DND-41 (cell line): ENCODE measurements around the gene PANK1.

Experiments
- ATAC-seq: fragments of 200-7000 bp; cut with Tn5 transposase; 3 replicates; pipeline ENCODE4 v1.9.1; 2021; ENCODE audit warnings: low read depth; ENCODE audit not compliant: insufficient read depth
- DNase-seq: peaks from one replicate; pipeline ENCODE4 v3.0.0-alpha.2; 2020
- H2AFZ ChIP-seq: 2 replicates; pipeline ENCODE4 v1.6.0; 2012; ENCODE audit warnings: low read depth, low read length
- H3K27ac ChIP-seq: 2 replicates; pipeline ENCODE4 v1.5.1; 2012; ENCODE audit warnings: low read length, inconsistent platforms
- H3K27me3 ChIP-seq: fragments of 200-600 bp; sonication (generic); 2 replicates; pipeline ENCODE4 v1.6.0; 2012; ENCODE audit warnings: low read length, mild to moderate bottlenecking, inconsistent platforms; ENCODE audit not compliant: insufficient read depth, poor library complexity
- H3K36me3 ChIP-seq: 2 replicates; pipeline ENCODE4 v1.5.1; 2012; ENCODE audit warnings: low read length, inconsistent platforms; ENCODE audit not compliant: insufficient read depth
- H3K4me1 ChIP-seq: 2 replicates; pipeline ENCODE4 v1.5.1; 2012; ENCODE audit warnings: mild to moderate bottlenecking, low read length; ENCODE audit not compliant: insufficient read depth
- H3K4me2 ChIP-seq: 2 replicates; pipeline ENCODE4 v1.6.0; 2012; ENCODE audit warnings: mild to moderate bottlenecking, moderate library complexity, low read length, inconsistent platforms; ENCODE audit not compliant: insufficient read depth
- H3K4me3 ChIP-seq, 2 experiments: fragments of 200-600 bp in 1 of 2; shearing (Covaris generic) in 1 of 2; 2 replicates each; pipeline ENCODE4 v1.5.1; 2012 to 2016; ENCODE audit warnings: inconsistent platforms in 2 of 2, low read length in 2 of 2, mild to moderate bottlenecking in 2 of 2, low read depth in 1 of 2, moderate library complexity in 1 of 2
- H3K79me2 ChIP-seq: 2 replicates; pipeline ENCODE4 v1.6.0; 2012; ENCODE audit warnings: low read length, inconsistent platforms; ENCODE audit not compliant: insufficient read depth
- H3K9ac ChIP-seq: 2 replicates; pipeline ENCODE4 v1.6.0; 2012; ENCODE audit warnings: low read depth, mild to moderate bottlenecking, inconsistent platforms, low read length, moderate library complexity
- H3K9me3 ChIP-seq: 2 replicates; pipeline ENCODE4 v1.5.1; 2012; ENCODE audit warnings: low read length, moderate library complexity, mild to moderate bottlenecking, inconsistent platforms; ENCODE audit not compliant: insufficient read depth, severe bottlenecking
- H4K20me1 ChIP-seq: 2 replicates; pipeline ENCODE4 v1.6.0; 2012; ENCODE audit warnings: low read length; ENCODE audit not compliant: insufficient read depth
- CTCF ChIP-seq: IDR thresholded peaks from 2 replicates; pipeline ENCODE4 v1.5.1; 2012; ENCODE audit warnings: borderline replicate concordance, low read length, moderate library complexity, mild to moderate bottlenecking; ENCODE audit not compliant: poor library complexity, severe bottlenecking; ENCODE audit errors: extremely low read depth
- EZH2 ChIP-seq: IDR thresholded peaks from 3 replicates; pipeline ENCODE4 v1.6.1; 2012; ENCODE audit warnings: borderline replicate concordance, low read depth, mild to moderate bottlenecking, moderate library complexity, low read length, inconsistent platforms; ENCODE audit not compliant: severe bottlenecking

PANK1 gene

GRCh38 chr10:89550509-89550908, 94.5 kb downstream of the PANK1 start:
- no peak for ATAC-seq
- H4K20me1 ChIP-seq, result no peaks in the 10 kb centered on the region
- no peaks in the 10 kb centered on the region for H3K4me1 ChIP-seq
- no peak for DNase-seq
- no peak overlapping the region for H2AFZ ChIP-seq
- no peak overlapping the region for H3K4me2 ChIP-seq
- no peak overlapping the region for H3K9ac ChIP-seq
- H3K79me2 ChIP-seq, result no peaks in the 10 kb centered on the region
- no peak overlapping the region for H3K4me3 ChIP-seq
- H3K36me3 ChIP-seq, result no peaks in the 10 kb centered on the region
- no peak for TF ChIP-seq CTCF
- TF ChIP-seq EZH2, result no peak
- no peaks in the 10 kb centered on the region for H3K9me3 ChIP-seq
- H3K27ac ChIP-seq, result no peak overlapping the region
- no peaks in the 10 kb centered on the region for H3K27me3 ChIP-seq

GRCh38 chr10:89549510-89549909, 95.5 kb downstream of the PANK1 start:
- Histone ChIP-seq H3K4me3 (no peak overlapping the region), H3K27me3 (no peaks in the 10 kb centered on the region), H3K4me2 (no peak overlapping the region), H3K9me3 (no peaks in the 10 kb centered on the region), H2AFZ (no peak overlapping the region), H4K20me1 (no peaks in the 10 kb centered on the region), H3K36me3 (no peaks in the 10 kb centered on the region), H3K9ac (no peak overlapping the region), H3K27ac (no peak overlapping the region), H3K79me2 (no peaks in the 10 kb centered on the region), H3K4me1 (no peaks in the 10 kb centered on the region)
- ATAC-seq, result no peak
- no peak for DNase-seq
- TF ChIP-seq EZH2 (no peak), CTCF (no peak)

GRCh38 chr10:89548673-89549072, 96.4 kb downstream of the PANK1 start:
- ATAC-seq (no peak), DNase-seq (no peak)
- H3K36me3 ChIP-seq, result no peaks in the 10 kb centered on the region
- no peak overlapping the region for H3K27ac ChIP-seq
- no peak overlapping the region for H2AFZ ChIP-seq
- no peak overlapping the region for H3K9ac ChIP-seq
- H3K9me3 ChIP-seq, result no peaks in the 10 kb centered on the region
- no peaks in the 10 kb centered on the region for H3K27me3 ChIP-seq
- no peaks in the 10 kb centered on the region for H3K4me1 ChIP-seq
- H4K20me1 ChIP-seq, result no peaks in the 10 kb centered on the region
- H3K4me3 ChIP-seq, result no peak overlapping the region
- no peak overlapping the region for H3K4me2 ChIP-seq
- H3K79me2 ChIP-seq, result no peaks in the 10 kb centered on the region
- TF ChIP-seq EZH2 (no peak), CTCF (no peak)
